ENCODE data around the gene PRM3. TPM values are rescaled to one million over a fixed set of nuclear protein-coding genes. Genes with fewer than 3 reads are reported as not detected.

The PRM3 gene
- total RNA-seq, 1 experiment from 2014 or later, result not detected

GRCh38 chr16:11229432-11229831 lies 44.0 kb downstream of the PRM3 start:
- Histone ChIP-seq H3K4me3 (ENCODE audit: low read depth, low read length) (no peak overlapping the region), H3K27me3 (replicated peaks; ENCODE audit: control insufficient read depth, insufficient read depth, low read length) (no peaks in the 10 kb centered on the region), H3K4me1 (no peaks in the 10 kb centered on the region), H3K36me3 (ENCODE audit: control insufficient read depth, insufficient read depth, low read length) (no peaks in the 10 kb centered on the region), H3K9me3 (no peaks in the 10 kb centered on the region)
- Mint-ChIP-seq H3K9me3 (ENCODE audit: unreplicated experiment) (no peaks in the 10 kb centered on the region), H3K36me3 (ENCODE audit: insufficient read depth, unreplicated experiment) (no peaks in the 10 kb centered on the region), H3K4me1 (ENCODE audit: low read depth, unreplicated experiment) (no peaks in the 10 kb centered on the region), H3K27ac (ENCODE audit: unreplicated experiment) (no peak overlapping the region), H3K27me3 (ENCODE audit: insufficient read depth, unreplicated experiment) (no peaks in the 10 kb centered on the region), H3K4me3 (ENCODE audit: unreplicated experiment) (no peak overlapping the region)
- ChIA-PET CTCF (no interaction called here), POLR2A (no interaction called here)
- TF ChIP-seq CTCF (IDR thresholded peaks at IDR 0.05; ENCODE audit: insufficient read depth in 1 of 2, low read depth in 1 of 2, low read length in 1 of 2, severe bottlenecking in 1 of 2, unreplicated experiment in 1 of 2), result no peak
- intact Hi-C loops (cut with micrococcal nuclease; ENCODE audit: unreplicated experiment), result no loop called here
- BruUV-seq (replicated peaks), result no TSS peak
- no peak for DNase-seq

- Histone ChIP-seq H3K36me3 (ENCODE audit: control insufficient read depth, insufficient read depth, low read length) (no peaks in the 10 kb centered on the region), H3K4me1 (no peaks in the 10 kb centered on the region), H3K4me3 (ENCODE audit: low read depth, low read length) (no peak overlapping the region), H3K27me3 (replicated peaks; ENCODE audit: control insufficient read depth, insufficient read depth, low read length) (no peaks in the 10 kb centered on the region), H3K9me3 (no peaks in the 10 kb centered on the region)
- H3K27me3 Mint-ChIP-seq (ENCODE audit: insufficient read depth, unreplicated experiment), result no peaks in the 10 kb centered on the region
- no peaks in the 10 kb centered on the region for H3K36me3 Mint-ChIP-seq (ENCODE audit: insufficient read depth, unreplicated experiment)
- no peak for DNase-seq
- no peak overlapping the region for H3K27ac Mint-ChIP-seq (ENCODE audit: unreplicated experiment)
- BruUV-seq (replicated peaks), result no TSS peak
- no peaks in the 10 kb centered on the region for H3K4me1 Mint-ChIP-seq (ENCODE audit: low read depth, unreplicated experiment)
- POLR2A ChIA-PET, result no interaction called here
- no peak for TF ChIP-seq CTCF (IDR thresholded peaks at IDR 0.05; ENCODE audit: insufficient read depth in 1 of 2, low read depth in 1 of 2, low read length in 1 of 2, severe bottlenecking in 1 of 2, unreplicated experiment in 1 of 2)
- H3K4me3 Mint-ChIP-seq (ENCODE audit: unreplicated experiment), result no peak overlapping the region
- CTCF ChIA-PET, result no interaction called here
- intact Hi-C loops (cut with micrococcal nuclease; ENCODE audit: unreplicated experiment), result no loop called here
- H3K9me3 Mint-ChIP-seq (ENCODE audit: unreplicated experiment), result no peaks in the 10 kb centered on the region
Measured at GRCh38 chr16:11225677-11226549, 47.5 kb downstream of the PRM3 start.

GRCh38 chr16:11224894-11225676 lies 48.3 kb downstream of the PRM3 start:
- H3K36me3 ChIP-seq (ENCODE audit: control insufficient read depth, insufficient read depth, low read length), result no peaks in the 10 kb centered on the region
- H3K4me1 ChIP-seq, result no peaks in the 10 kb centered on the region
- no peaks in the 10 kb centered on the region for H3K27me3 ChIP-seq (replicated peaks; ENCODE audit: control insufficient read depth, insufficient read depth, low read length)
- ChIA-PET POLR2A (interaction anchor here (0.5 kb wide), 1 partner anchor 8 kb away, joined by 5 read pairs; no protein-coding TSS in a partner anchor), CTCF (no interaction called here)
- no peaks in the 10 kb centered on the region for H3K4me1 Mint-ChIP-seq (ENCODE audit: low read depth, unreplicated experiment)
- no peak for DNase-seq
- no peak overlapping the region for H3K4me3 ChIP-seq (ENCODE audit: low read depth, low read length)
- intact Hi-C loops (cut with micrococcal nuclease; ENCODE audit: unreplicated experiment), result no loop called here
- BruUV-seq (replicated peaks), result no TSS peak
- TF ChIP-seq CTCF (IDR thresholded peaks at IDR 0.05; ENCODE audit: insufficient read depth in 1 of 2, low read depth in 1 of 2, low read length in 1 of 2, severe bottlenecking in 1 of 2, unreplicated experiment in 1 of 2), result no peak
- H3K36me3 Mint-ChIP-seq (ENCODE audit: insufficient read depth, unreplicated experiment), result no peaks in the 10 kb centered on the region
- no peaks in the 10 kb centered on the region for H3K27me3 Mint-ChIP-seq (ENCODE audit: insufficient read depth, unreplicated experiment)
- no peak overlapping the region for H3K27ac Mint-ChIP-seq (ENCODE audit: unreplicated experiment)
- H3K9me3 ChIP-seq, result no peaks in the 10 kb centered on the region
- no peaks in the 10 kb centered on the region for H3K9me3 Mint-ChIP-seq (ENCODE audit: unreplicated experiment)
- no peak overlapping the region for H3K4me3 Mint-ChIP-seq (ENCODE audit: unreplicated experiment)
